Activated CD8-positive, alpha-beta memory T cell treated with anti-CD3 and anti-CD28 coated beads, Interleukin-2, amount 10 ng/mL, durations not matched to agents 7 days and 5 days (primary cell): Measurements from ENCODE around the gene KDM2B. TPM values are rescaled to one million over a fixed set of nuclear protein-coding genes. Genes with fewer than 3 reads are reported as not detected.

Experiments used
- microRNA-seq: library from miRNA; unstranded; fragments of <30 nt; microRNA quantifications from one replicate; pipeline ENCODE4 v1.2.0, GENCODE V29; 2022
- total RNA-seq, 2 experiments: library from RNA; stranded (reverse); gene quantifications; one replicate each; pipeline ENCODE4 v1.2.3, GENCODE V29; 2021

KDM2B gene
- total RNA-seq, 2 experiments from 2014 or later, result 63.8 to 64.8 TPM

Small RNA genes within 50 kb of the gene (microRNA-seq; reads per million reads assigned to microRNA genes)
- gene MIR7107, result not detected

Other genes starting within 250 kb of the KDM2B start
- gene ANAPC5, start 228.6 kb downstream of the KDM2B start, total RNA-seq, result 100 to 1,000 TPM; 138 to 157 TPM
- 100 to 1,000 TPM in 1 of 2 experiments, 10 to 100 TPM in 1; 96.1 to 102 TPM for gene RNF34, start 180.9 kb downstream of the KDM2B start, total RNA-seq
- 10 to 100 TPM; 53.7 to 61.1 TPM for gene ORAI1, start 45.5 kb upstream of the KDM2B start, total RNA-seq
- gene MORN3, start 88.6 kb upstream of the KDM2B start, total RNA-seq, result 1 to 10 TPM in 1 of 2 experiments, under 1 TPM in 1; 0.54 to 1.2 TPM
- 10 to 100 TPM in 1 of 2 experiments, 1 to 10 TPM in 1; 8.8 to 11.0 TPM for gene TMEM120B, start 131.7 kb upstream of the KDM2B start, total RNA-seq
- 100 to 1,000 TPM; 114 to 137 TPM for gene RHOF, start 212.7 kb upstream of the KDM2B start, total RNA-seq
- gene SETD1B, start 223.0 kb upstream of the KDM2B start, total RNA-seq, result 10 to 100 TPM; 33.7 to 35.9 TPM